Measurements from ENCODE around the gene WDR26. TPM values are rescaled to one million over a fixed set of nuclear protein-coding genes. Genes with fewer than 3 reads are reported as not detected.
A peak's percentile ranks its signal among the peaks of the same experiment; 100 is the strongest.

WDR26 gene
- total and polyA plus RNA-seq, 9 of the 15 experiments (the other 6 are each of a cell fraction or from before 2014, with no cell fraction given) = 11.5 to 66.0 (median 39.8) TPM

GRCh38 chr1:224434691-224435317 lies at the start of gene WDR26 (continued):
- peak; percentile 70 for TF ChIP-seq CEBPB (tag; IDR thresholded peaks at IDR 0.05)
- TF ChIP-seq SAFB (IDR thresholded peaks at IDR 0.05; ENCODE audit: borderline replicate concordance, low read depth, low read length) = no peak
- no peak for TF ChIP-seq SMAD2 (IDR thresholded peaks at IDR 0.05; ENCODE audit: low read depth, low read length)
- TF ChIP-seq ZNF518B (CRISPR knock-in tag; IDR thresholded peaks at IDR 0.05) = no peak
- TF ChIP-seq PBX2 (CRISPR knock-in tag; IDR thresholded peaks at IDR 0.05; ENCODE audit: low read depth) = no peak
- 0 out of 2 replicates have a peak, but pooled peaks have one; percentile 18 for TF ChIP-seq PBX2 (tag; conservative IDR thresholded peaks at IDR 0.05; ENCODE audit: low read depth)
- TF ChIP-seq RFX5 (IDR thresholded peaks at IDR 0.05; ENCODE audit: low read depth, low read length) = no peak
- no peak for TF ChIP-seq ZSCAN32 (CRISPR knock-in tag; IDR thresholded peaks at IDR 0.05)
- peak; percentile 98 for TF ChIP-seq BHLHE40 (IDR thresholded peaks at IDR 0.05; ENCODE audit: low read length)
- no peak for TF ChIP-seq PCBP2 (IDR thresholded peaks at IDR 0.05; ENCODE audit: low read depth, low read length, poor library complexity, severe bottlenecking)
- TF ChIP-seq HOMEZ (CRISPR knock-in tag; IDR thresholded peaks at IDR 0.05) = peak; percentile 76; the same call in 1 of the 2 replicates
- peak; percentile 54; the same call in 1 of the 2 replicates for TF ChIP-seq GATAD2B (IDR thresholded peaks at IDR 0.05; ENCODE audit: borderline replicate concordance)
- peak; percentile 75 to 90; a peak in 3 of 4 replicates for TF ChIP-seq MAZ (CRISPR knock-in tag; conservative IDR thresholded peaks at IDR 0.05 in 1 of 2, IDR thresholded peaks at IDR 0.05 in 1 of 2)
- TF ChIP-seq NCOA4 (IDR thresholded peaks at IDR 0.05; ENCODE audit: partially characterized antibody) = no peak
- TF ChIP-seq HDGF (IDR thresholded peaks at IDR 0.05) = 0 out of 2 replicates have a peak, but pooled peaks have one; percentile 50
- peak; percentile 20; the same call in 1 of the 2 replicates for TF ChIP-seq ATF1 (CRISPR knock-in tag; IDR thresholded peaks at IDR 0.05)
- peak; percentile 92 for TF ChIP-seq ATF1 (tag; IDR thresholded peaks at IDR 0.05)
- peak; percentile 80 for TF ChIP-seq PHF20 (IDR thresholded peaks at IDR 0.05; ENCODE audit: partially characterized antibody)
- TF ChIP-seq HLTF (IDR thresholded peaks at IDR 0.05) = 0 out of 2 replicates have a peak, but pooled peaks have one; percentile 50
- TF ChIP-seq ZSCAN29 (IDR thresholded peaks at IDR 0.05) = peak; percentile 74; the same call in 1 of the 2 replicates

Measured in K562 (cell line).